ENCODE results near the gene ZNF787.

ZNF787 gene

DNA sequence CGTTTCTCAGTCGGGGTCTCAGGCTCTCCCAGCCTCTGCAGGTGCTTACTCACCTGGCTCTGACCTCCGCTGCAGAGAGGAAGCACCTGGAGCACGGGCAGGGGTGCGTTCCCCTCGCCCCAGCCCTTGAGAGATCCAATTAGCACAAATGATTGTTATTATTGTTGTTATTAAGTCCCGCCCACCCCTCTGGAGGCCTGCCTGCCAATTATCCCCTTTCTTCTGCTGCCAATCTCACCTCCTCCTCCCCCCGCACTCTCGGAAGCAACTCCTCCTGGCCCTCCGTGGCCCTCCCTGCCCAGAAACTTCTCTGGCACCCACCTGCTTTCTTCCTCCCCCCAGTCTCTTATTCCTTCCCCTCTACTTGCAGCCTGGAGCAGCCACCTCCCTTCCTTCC lies 8.8 kb downstream of the ZNF787 start:
- TF ChIP-seq, protein P1, sequence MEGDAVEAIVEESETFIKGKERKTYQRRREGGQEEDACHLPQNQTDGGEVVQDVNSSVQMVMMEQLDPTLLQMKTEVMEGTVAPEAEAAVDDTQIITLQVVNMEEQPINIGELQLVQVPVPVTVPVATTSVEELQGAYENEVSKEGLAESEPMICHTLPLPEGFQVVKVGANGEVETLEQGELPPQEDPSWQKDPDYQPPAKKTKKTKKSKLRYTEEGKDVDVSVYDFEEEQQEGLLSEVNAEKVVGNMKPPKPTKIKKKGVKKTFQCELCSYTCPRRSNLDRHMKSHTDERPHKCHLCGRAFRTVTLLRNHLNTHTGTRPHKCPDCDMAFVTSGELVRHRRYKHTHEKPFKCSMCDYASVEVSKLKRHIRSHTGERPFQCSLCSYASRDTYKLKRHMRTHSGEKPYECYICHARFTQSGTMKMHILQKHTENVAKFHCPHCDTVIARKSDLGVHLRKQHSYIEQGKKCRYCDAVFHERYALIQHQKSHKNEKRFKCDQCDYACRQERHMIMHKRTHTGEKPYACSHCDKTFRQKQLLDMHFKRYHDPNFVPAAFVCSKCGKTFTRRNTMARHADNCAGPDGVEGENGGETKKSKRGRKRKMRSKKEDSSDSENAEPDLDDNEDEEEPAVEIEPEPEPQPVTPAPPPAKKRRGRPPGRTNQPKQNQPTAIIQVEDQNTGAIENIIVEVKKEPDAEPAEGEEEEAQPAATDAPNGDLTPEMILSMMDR (conservative IDR thresholded peaks at IDR 0.05; ENCODE audit: low read depth, low read length), result no peak
- no peak for DNase-seq (ENCODE audit: low read depth)
- H3K4me3 ChIP-seq (ENCODE audit: low read depth, low read length), result no peak overlapping the region

DNA sequence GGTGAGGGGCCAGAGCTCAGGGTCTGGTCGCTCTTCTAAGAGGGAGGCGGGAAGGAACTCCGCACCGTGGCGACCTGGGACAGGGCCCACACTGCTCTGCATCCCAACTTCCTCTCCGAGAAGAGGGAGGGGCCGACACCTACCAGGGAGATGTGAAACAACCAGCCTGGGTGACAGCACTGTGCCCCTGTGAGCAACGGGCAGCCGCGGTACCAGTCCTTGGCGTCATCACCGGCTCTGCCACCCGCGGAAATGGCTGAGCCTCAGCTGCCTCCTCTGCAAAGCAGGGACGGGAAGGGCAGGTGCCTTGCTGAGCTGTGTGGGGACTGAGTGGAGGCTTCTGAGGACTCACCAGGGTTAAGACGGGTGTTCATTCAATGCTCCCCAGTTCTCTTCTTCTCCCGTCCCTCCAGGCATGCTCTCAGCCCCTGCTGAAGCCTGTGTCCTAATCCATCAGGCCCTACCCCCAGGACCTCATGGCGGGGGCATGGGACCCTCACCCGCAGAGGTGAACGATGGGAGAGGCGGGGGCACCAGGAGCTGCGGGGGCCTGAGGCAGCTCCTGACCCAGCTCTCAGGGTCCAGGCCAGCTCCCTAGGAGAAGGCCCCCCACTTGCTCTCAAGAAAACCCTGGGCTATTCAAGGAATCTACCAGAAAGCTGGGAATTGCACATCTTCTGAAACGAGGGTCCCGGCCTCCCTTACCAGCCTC lies 9.3 kb downstream of the ZNF787 start:
- no peak for DNase-seq (ENCODE audit: low read depth)
- no peak overlapping the region for H3K4me3 ChIP-seq (ENCODE audit: low read depth, low read length)
- TF ChIP-seq, protein P1 (conservative IDR thresholded peaks at IDR 0.05; ENCODE audit: low read depth, low read length), result no peak

DNA sequence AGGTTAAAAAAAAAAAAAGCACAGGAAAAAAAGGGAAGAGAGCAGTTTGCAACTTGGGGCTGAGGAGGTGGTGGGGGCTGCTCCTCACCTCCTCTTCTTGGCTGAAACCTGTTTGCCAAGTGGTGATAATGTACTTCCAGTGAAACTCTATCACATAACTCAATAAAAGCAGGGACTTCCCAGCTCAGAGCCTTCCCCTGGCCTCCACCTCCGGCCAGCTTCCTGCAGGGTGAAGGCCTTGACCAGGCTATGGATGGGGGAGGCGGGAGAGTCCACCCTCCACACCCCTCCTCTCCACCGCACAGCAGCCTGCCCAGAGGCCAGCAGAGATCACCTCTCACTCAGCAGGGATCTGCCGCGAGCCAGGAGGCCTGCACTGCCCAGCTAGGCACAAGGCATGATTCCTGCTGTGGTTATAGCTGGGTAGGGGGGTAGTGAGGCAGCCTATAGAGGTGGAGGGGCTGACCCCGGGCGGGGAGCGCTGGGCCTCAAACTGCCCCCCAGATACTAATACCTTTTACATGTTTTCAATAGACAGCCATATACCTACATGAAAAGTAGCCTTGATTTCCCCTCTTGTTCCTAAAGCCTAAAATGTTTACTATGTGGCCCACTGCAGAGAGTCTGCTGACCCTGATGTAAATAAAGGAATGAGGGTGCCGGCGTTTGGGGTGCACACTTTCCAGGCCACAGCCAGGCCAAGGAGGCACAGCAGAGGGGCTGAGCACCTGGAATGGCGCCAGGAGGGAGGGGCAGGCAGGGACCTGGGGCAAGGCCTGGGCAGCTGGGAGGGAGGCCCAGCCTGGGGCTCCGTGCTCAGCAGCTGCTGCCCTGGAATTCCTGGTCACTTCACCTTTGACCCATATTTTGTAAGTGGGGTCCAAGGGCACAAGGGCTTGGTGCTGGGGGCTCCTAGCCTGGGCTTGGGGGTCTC lies 10.3 kb downstream of the ZNF787 start:
- peak overlapping the region; percentile 13 for H3K4me3 ChIP-seq (ENCODE audit: low read depth, low read length)
- TF ChIP-seq, protein P1 (conservative IDR thresholded peaks at IDR 0.05; ENCODE audit: low read depth, low read length), result no peak
- DNase-seq (ENCODE audit: low read depth), result peak; percentile 80

DNA sequence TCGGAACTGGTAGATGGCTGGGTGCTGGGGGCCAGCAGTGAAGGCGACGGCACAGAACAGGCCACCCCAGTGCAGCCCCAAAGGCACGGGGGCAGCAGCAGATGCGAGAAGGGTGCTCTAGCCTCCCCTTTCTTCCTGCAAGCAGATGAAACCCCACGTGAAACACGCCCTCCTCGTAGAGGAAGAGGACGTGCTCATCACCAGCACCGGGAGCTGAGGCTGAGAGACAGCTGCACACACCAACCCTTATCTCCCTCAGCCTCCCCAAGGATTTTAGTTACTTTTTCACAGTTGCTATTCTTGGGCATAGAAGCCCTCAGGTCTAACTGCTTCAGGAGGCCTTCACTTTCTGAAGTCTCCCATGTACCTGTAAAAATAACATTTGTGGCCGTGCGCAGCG lies 11.9 kb downstream of the ZNF787 start:
- TF ChIP-seq, protein P1 (conservative IDR thresholded peaks at IDR 0.05; ENCODE audit: low read depth, low read length), result no peak
- no peak overlapping the region for H3K4me3 ChIP-seq (ENCODE audit: low read depth, low read length)
- peak; percentile 70 for DNase-seq (ENCODE audit: low read depth)

DNA sequence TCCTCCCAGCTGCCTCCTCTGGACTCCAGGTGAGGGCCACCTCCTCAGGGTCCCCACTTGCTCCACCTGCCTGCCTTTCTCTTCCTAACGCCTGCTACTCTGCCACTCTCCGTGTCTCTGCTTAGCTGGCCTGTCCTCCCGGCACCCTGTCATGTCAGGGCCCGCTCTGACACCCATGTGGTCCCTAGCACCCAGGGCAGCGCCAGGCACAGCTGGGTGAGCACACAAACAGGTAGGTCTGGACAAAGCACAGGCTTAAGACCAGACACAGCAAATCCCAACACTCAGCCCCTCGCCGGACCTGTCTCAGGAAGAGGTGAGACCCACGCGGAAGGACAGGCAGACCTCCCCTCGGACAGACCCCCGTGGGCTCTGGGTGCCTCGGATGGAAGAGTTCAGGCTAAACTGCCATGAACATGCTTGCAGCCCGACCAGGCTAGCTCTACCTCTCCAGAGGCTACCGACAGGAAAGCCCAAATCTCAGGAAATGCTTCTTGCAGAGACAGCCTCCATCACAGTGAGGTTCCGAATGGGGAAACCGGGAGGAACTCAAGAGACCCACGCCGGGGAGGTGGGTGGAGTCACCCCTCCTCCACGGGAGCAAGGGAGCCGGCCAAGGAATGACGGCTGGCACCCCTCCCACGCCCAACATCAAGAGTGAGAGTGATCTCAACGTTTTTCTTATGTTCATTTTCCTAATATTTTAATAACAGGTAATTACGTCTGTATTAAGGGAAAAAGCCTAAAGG lies 12.5 kb downstream of the ZNF787 start:
- peak; percentile 42 for DNase-seq (ENCODE audit: low read depth)
- H3K4me3 ChIP-seq (ENCODE audit: low read depth, low read length), result no peak overlapping the region
- TF ChIP-seq, protein P1 (conservative IDR thresholded peaks at IDR 0.05; ENCODE audit: low read depth, low read length), result no peak

DNA sequence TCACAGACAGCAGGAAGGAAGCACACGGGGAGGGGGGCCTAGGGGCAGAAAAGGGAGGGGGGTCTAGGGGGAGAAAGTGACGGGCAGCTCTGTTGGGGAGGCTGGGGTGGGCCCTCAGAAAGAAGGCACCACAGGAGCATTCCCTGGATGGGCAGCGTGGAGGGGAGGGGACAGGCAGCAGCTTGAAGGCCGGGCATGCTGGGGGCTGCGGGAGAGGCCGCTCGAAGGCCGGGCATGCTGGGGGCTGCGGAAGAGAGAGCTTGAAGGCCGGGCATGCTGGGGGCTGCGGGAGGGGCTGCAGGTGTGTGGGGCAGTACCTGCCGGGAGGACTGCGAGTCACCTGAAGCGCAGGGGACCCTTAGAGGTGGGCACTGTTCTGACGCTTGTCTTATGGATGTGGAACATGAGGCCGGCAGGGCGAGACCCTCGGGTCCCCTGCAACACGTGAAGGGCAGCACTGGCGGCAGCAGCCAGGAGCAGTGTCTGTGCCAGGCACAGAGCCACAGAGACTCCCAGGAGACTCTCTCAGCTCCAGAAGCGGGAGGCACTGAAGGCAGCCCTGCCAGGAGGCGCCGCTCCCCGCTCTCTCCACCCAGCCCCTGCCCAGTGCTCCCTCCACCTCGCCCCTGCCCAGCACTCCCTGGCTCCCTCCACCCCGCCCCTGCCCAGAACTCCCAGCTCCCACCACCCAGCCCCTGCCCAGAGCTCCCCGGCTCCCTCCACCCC lies 13.3 kb downstream of the ZNF787 start:
- TF ChIP-seq, protein P1 (conservative IDR thresholded peaks at IDR 0.05; ENCODE audit: low read depth, low read length), result no peak
- DNase-seq (ENCODE audit: low read depth), result no peak
- H3K4me3 ChIP-seq (ENCODE audit: low read depth, low read length), result no peak overlapping the region

Measured in choroid plexus epithelial cell (primary cell).